NT2/D1 (cell line): Measurements from ENCODE around the gene EXOC3L4.

ENCODE experiments used
- YY1 ChIP-seq: IDR thresholded peaks from 2 replicates; pipeline ENCODE4 v1.6.1; 2011; ENCODE audit not compliant: insufficient read length, insufficient read depth
- ZNF274 ChIP-seq: IDR thresholded peaks from 2 replicates; pipeline ENCODE4 v1.6.1; 2011; ENCODE audit warnings: mild to moderate bottlenecking, low read depth, low read length

GRCh38 chr14:103113774-103114173 is 19.2 kb downstream of the EXOC3L4 start:
- TF ChIP-seq YY1 (no peak), ZNF274 (no peak)
